K562 (cell line): ENCODE results near the gene DNAJC6. TPM values are rescaled to one million over a fixed set of nuclear protein-coding genes. Genes with fewer than 3 reads are reported as not detected.

ENCODE experiments used
- BRF1 ChIP-seq: IDR thresholded peaks from 3 replicates; pipeline ENCODE4 v1.6.1; 2011; ENCODE audit warnings: borderline replicate concordance, mild to moderate bottlenecking; ENCODE audit not compliant: insufficient read length; ENCODE audit errors: extremely low read depth
- DMBX1 ChIP-seq: fragments of 250-450 bp; sonication (Bioruptor Pico); IDR thresholded peaks from 2 replicates; pipeline ENCODE4 v1.8.0; 2022; ENCODE audit warnings: inconsistent platforms, mild to moderate bottlenecking, moderate library complexity, borderline replicate concordance
- FOXK1 ChIP-seq: sonication (generic); formaldehyde crosslinking; IDR thresholded peaks from 2 replicates; pipeline ENCODE4 v1.8.0; 2022; ENCODE audit warnings: missing genetic modification reagents, mild to moderate bottlenecking, borderline replicate concordance
- HDAC3 ChIP-seq: fragments of 450-650 bp; IDR thresholded peaks from 2 replicates; pipeline ENCODE4 v1.6.1; 2018; ENCODE audit warnings: borderline replicate concordance, mild to moderate bottlenecking, moderate library complexity; ENCODE audit not compliant: partially characterized antibody
- IRF2 ChIP-seq: sonication (generic); formaldehyde crosslinking; IDR thresholded peaks from 2 replicates; pipeline ENCODE4 v1.8.1; 2022; ENCODE audit warnings: mild to moderate bottlenecking, missing genetic modification reagents
- MAX ChIP-seq: sonication (generic); formaldehyde crosslinking; IDR thresholded peaks from 2 replicates; pipeline ENCODE4 v1.9.0; 2022; ENCODE audit warnings: mild to moderate bottlenecking, missing genetic modification reagents
- NRF1 ChIP-seq, 2 experiments: fragments of 450-650 bp; IDR thresholded peaks in 1 of 2; conservative IDR thresholded peaks in 1 of 2; 2 replicates each; pipeline ENCODE4 v1.6.1; 2014; ENCODE audit warnings: mild to moderate bottlenecking in 2 of 2
- RB1 ChIP-seq: fragments of 450-650 bp; IDR thresholded peaks from 2 replicates; pipeline ENCODE4 v1.6.1; 2017; ENCODE audit warnings: low read depth, mild to moderate bottlenecking
- RBFOX2 ChIP-seq: fragments of 200-400 bp; formaldehyde crosslinking; IDR thresholded peaks from 2 replicates; pipeline ENCODE4 v1.6.1; 2017; ENCODE audit warnings: low read depth, mild to moderate bottlenecking, low read length, moderate library complexity
- SRF ChIP-seq, 2 experiments: fragments of 250-450, 450-650 bp in 1 of 2; sonication (Bioruptor Pico) in 1 of 2; sonication (generic) in 1 of 2; formaldehyde crosslinking; IDR thresholded peaks; 2 replicates each; pipeline versions ENCODE4 v1.5.0 to v1.5.1; 2020 to 2022; ENCODE audit warnings: mild to moderate bottlenecking in 1 of 2, missing genetic modification reagents in 1 of 2
- TAF7 ChIP-seq: fragments of 450-650 bp; IDR thresholded peaks from 2 replicates; pipeline ENCODE4 v1.6.1; 2016; ENCODE audit warnings: missing genetic modification characterization, missing compliant biosample characterization
- ZBTB33 ChIP-seq: sonication (generic); formaldehyde crosslinking; IDR thresholded peaks from 2 replicates; pipeline ENCODE4 v1.8.1; 2023; ENCODE audit warnings: mild to moderate bottlenecking, missing genetic modification reagents
- ZNF274 ChIP-seq: IDR thresholded peaks from 2 replicates; pipeline ENCODE4 v1.6.1; 2011; ENCODE audit warnings: low read depth, mild to moderate bottlenecking, low read length, moderate library complexity, borderline replicate concordance
- ZNF311 ChIP-seq: fragments of 250-450 bp; sonication (Bioruptor Pico); IDR thresholded peaks from 2 replicates; pipeline ENCODE4 v1.4.0; 2020; ENCODE audit warnings: mild to moderate bottlenecking, moderate library complexity
- ZNF592 ChIP-seq: fragments of 450-650 bp; IDR thresholded peaks from 2 replicates; pipeline ENCODE4 v1.6.1; 2017; ENCODE audit warnings: antibody characterized with exemption, mild to moderate bottlenecking
- polyA plus RNA-seq, 8 experiments: library from polyadenylated mRNA; depleted of rRNA in 4 of 8; stranded (reverse) in 5 of 8; unstranded in 3 of 8; fragments of >200 nt; fragmentation: Nextera tagmentation in 2 of 8; fragmentation: Illumina TruSeq in 1 of 8; extraction: Ambion mirVana in 2 of 8; extraction: Trizol in 1 of 8; gene quantifications; 2 replicates each; pipeline versions ENCODE4 v1.2.1 to v1.2.3, GENCODE V29; 2011 to 2014; ENCODE audit warnings: inconsistent platforms in 1 of 8, missing spikeins in 1 of 8
- total RNA-seq, 7 experiments: library from RNA; depleted of rRNA in 6 of 7; stranded (reverse); fragments of >200 nt in 6 of 7; fragmentation: Illumina TruSeq in 2 of 7; extraction: Trizol in 2 of 7; gene quantifications; 2 replicates each; pipeline versions ENCODE4 v1.2.1 to v1.2.3, GENCODE V29; 2011 to 2021; ENCODE audit warnings: low replicate concordance in 1 of 7
- TF ChIP-seq, protein P1 (sequence below): sonication (generic); formaldehyde crosslinking; IDR thresholded peaks from 2 replicates; pipeline ENCODE4 v1.9.0; 2022; ENCODE audit warnings: mild to moderate bottlenecking, missing genetic modification reagents
- TF ChIP-seq, protein P2 (sequence below), 2 experiments: fragments of 200-800 bp in 1 of 2; sonication (Bioruptor generic) in 1 of 2; sonication (generic) in 1 of 2; formaldehyde crosslinking in 1 of 2; IDR thresholded peaks in 1 of 2; conservative IDR thresholded peaks in 1 of 2; 2 replicates each; pipeline versions ENCODE4 v1.5.0 to v1.6.1; 2016 to 2020; ENCODE audit warnings: missing compliant biosample characterization in 1 of 2, missing genetic modification characterization in 1 of 2, missing genetic modification reagents in 1 of 2

The DNAJC6 gene
- total and polyA plus RNA-seq, 9 of the 15 experiments (the other 6 are each of a cell fraction or from before 2014, with no cell fraction given) = 6.7 to 78.7 (median 28.0) TPM

GRCh38 chr1:65292861-65293593 lies 16.3 kb upstream of the DNAJC6 start (continued):
- peak; percentile 77 for TF ChIP-seq ZNF274
- peak; percentile 90 to 98 for TF ChIP-seq SRF (CRISPR knock-in tag; IDR thresholded peaks at IDR 0.05)
- TF ChIP-seq ZNF592 = peak; percentile 91
- peak; percentile 99 for TF ChIP-seq MAX (CRISPR knock-in tag)
- TF ChIP-seq DMBX1 (CRISPR knock-in tag) = peak; percentile 93
- TF ChIP-seq, protein P1, sequence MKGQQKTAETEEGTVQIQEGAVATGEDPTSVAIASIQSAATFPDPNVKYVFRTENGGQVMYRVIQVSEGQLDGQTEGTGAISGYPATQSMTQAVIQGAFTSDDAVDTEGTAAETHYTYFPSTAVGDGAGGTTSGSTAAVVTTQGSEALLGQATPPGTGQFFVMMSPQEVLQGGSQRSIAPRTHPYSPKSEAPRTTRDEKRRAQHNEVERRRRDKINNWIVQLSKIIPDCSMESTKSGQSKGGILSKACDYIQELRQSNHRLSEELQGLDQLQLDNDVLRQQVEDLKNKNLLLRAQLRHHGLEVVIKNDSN (CRISPR knock-in tag) = peak; percentile 57; the same call in 1 of the 2 replicates
- TF ChIP-seq IRF2 (CRISPR knock-in tag) = no peak
- peak; percentile 97 for TF ChIP-seq HDAC3
- TF ChIP-seq ZNF311 (CRISPR knock-in tag) = no peak
- peak; percentile 58; the same call in 1 of the 2 replicates for TF ChIP-seq ZBTB33
- TF ChIP-seq, protein P2, sequence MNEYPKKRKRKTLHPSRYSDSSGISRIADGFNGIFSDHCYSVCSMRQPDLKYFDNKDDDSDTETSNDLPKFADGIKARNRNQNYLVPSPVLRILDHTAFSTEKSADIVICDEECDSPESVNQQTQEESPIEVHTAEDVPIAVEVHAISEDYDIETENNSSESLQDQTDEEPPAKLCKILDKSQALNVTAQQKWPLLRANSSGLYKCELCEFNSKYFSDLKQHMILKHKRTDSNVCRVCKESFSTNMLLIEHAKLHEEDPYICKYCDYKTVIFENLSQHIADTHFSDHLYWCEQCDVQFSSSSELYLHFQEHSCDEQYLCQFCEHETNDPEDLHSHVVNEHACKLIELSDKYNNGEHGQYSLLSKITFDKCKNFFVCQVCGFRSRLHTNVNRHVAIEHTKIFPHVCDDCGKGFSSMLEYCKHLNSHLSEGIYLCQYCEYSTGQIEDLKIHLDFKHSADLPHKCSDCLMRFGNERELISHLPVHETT (CRISPR knock-in tag; conservative IDR thresholded peaks at IDR 0.05 in 1 of 2, IDR thresholded peaks at IDR 0.05 in 1 of 2) = peak in 1 of 2 experiments; percentile 80; a peak in 2 of 4 replicates
- no peak for TF ChIP-seq TAF7 (tag)
- peak; percentile 73; the same call in 1 of the 2 replicates for TF ChIP-seq FOXK1
- TF ChIP-seq BRF1 = no peak
- TF ChIP-seq NRF1 (conservative IDR thresholded peaks at IDR 0.05 in 1 of 2, IDR thresholded peaks at IDR 0.05 in 1 of 2) = peak; percentile 60 to 70
- TF ChIP-seq RBFOX2 = no peak
- peak; percentile 14; the same call in 1 of the 2 replicates for TF ChIP-seq RB1
